Measurements from ENCODE around the gene ENTPD6. TPM values are rescaled to one million over a fixed set of nuclear protein-coding genes. Genes with fewer than 3 reads are reported as not detected.
A peak's percentile ranks its signal among the peaks of the same experiment; 100 is the strongest.

ENTPD6 gene
- total and polyA plus RNA-seq, 2 of the 4 experiments (the other 2 are of a cell fraction) = 61.1 to 98.6 TPM

DNA sequence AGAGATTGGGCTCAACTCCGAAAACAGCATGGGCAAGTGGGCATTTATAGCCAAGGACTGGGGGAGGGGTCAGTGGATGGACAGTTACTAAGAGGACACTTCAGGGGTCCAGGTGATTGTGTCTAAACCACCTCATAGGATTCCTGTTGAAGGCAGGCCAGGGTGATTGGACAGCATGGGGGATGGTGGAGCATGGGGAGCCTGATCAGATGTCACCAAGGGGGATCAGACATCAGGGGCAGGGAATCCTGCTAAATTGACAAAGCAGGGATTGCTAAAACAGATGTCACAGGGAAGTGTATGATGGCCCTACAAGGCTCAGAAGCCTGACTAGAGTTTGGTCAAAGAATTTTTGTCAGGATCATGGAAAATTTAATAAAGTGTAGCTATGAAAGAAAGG is 49.9 kb downstream of the ENTPD6 start:
- TF ChIP-seq, protein P1, sequence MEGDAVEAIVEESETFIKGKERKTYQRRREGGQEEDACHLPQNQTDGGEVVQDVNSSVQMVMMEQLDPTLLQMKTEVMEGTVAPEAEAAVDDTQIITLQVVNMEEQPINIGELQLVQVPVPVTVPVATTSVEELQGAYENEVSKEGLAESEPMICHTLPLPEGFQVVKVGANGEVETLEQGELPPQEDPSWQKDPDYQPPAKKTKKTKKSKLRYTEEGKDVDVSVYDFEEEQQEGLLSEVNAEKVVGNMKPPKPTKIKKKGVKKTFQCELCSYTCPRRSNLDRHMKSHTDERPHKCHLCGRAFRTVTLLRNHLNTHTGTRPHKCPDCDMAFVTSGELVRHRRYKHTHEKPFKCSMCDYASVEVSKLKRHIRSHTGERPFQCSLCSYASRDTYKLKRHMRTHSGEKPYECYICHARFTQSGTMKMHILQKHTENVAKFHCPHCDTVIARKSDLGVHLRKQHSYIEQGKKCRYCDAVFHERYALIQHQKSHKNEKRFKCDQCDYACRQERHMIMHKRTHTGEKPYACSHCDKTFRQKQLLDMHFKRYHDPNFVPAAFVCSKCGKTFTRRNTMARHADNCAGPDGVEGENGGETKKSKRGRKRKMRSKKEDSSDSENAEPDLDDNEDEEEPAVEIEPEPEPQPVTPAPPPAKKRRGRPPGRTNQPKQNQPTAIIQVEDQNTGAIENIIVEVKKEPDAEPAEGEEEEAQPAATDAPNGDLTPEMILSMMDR (conservative IDR thresholded peaks at IDR 0.05; ENCODE audit: low read depth, low read length) = no peak
- TF ChIP-seq RAD21 (IDR thresholded peaks at IDR 0.05; ENCODE audit: low read length) (no peak), SMC3 (IDR thresholded peaks at IDR 0.05; ENCODE audit: low read depth, low read length) (no peak), MXI1 (IDR thresholded peaks at IDR 0.05; ENCODE audit: borderline replicate concordance, low read depth, low read length) (no peak), RFX5 (IDR thresholded peaks at IDR 0.05; ENCODE audit: low read depth, low read length) (no peak), CHD1 (IDR thresholded peaks at IDR 0.05; ENCODE audit: low read depth, low read length) (no peak)
- TF ChIP-seq, protein P2, sequence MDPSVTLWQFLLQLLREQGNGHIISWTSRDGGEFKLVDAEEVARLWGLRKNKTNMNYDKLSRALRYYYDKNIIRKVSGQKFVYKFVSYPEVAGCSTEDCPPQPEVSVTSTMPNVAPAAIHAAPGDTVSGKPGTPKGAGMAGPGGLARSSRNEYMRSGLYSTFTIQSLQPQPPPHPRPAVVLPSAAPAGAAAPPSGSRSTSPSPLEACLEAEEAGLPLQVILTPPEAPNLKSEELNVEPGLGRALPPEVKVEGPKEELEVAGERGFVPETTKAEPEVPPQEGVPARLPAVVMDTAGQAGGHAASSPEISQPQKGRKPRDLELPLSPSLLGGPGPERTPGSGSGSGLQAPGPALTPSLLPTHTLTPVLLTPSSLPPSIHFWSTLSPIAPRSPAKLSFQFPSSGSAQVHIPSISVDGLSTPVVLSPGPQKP (IDR thresholded peaks at IDR 0.05; ENCODE audit: borderline replicate concordance, low read depth, low read length) = no peak
- H3K9ac ChIP-seq (ENCODE audit: low read depth, low read length) = no peak overlapping the region
- no peak overlapping the region; the same call in 2 of the 3 replicates for H2BK15ac ChIP-seq (ENCODE audit: low read depth, low read length)
- no peaks in the 10 kb centered on the region for H3K27me3 ChIP-seq (ENCODE audit: control insufficient read depth, insufficient read depth, low read length)
- peaks cover 17% of the 10 kb centered on the region for H4K20me1 ChIP-seq (ENCODE audit: insufficient read depth, low read length)
- POLR2A ChIA-PET (ENCODE audit: unreplicated experiment) = no interaction called here
- no peak overlapping the region for H4K5ac ChIP-seq (ENCODE audit: low read depth, low read length)
- in situ Hi-C loops (cut with MboI; ENCODE audit: low sequenced_read_pairs) = no loop called here
- H3K9me3 ChIP-seq (ENCODE audit: control insufficient read depth, insufficient read depth, low read length) = no peaks in the 10 kb centered on the region
- no peak overlapping the region for H3K4me3 ChIP-seq (ENCODE audit: insufficient read depth, low read depth, low read length)
- no peak overlapping the region for H3K4me2 ChIP-seq (ENCODE audit: low read depth, low read length)
- H3K36me3 ChIP-seq (ENCODE audit: control insufficient read depth, insufficient read depth, low read length) = no peaks in the 10 kb centered on the region
- no peak overlapping the region for H3K23ac ChIP-seq (ENCODE audit: low read depth, low read length)
- no peak overlapping the region for H2BK120ac ChIP-seq (ENCODE audit: low read depth, low read length)
- H4K91ac ChIP-seq (ENCODE audit: insufficient read depth, low read depth, low read length) = no peak overlapping the region
- no peak for DNase-seq
- intact Hi-C loops (cut with micrococcal nuclease) = loop anchor here (5.0 kb wide), 2 partner anchors 152 to 178 kb away; no protein-coding TSS in a partner anchor
- peaks cover 8% of the 10 kb centered on the region for H3K4me1 ChIP-seq (ENCODE audit: control insufficient read depth, insufficient read depth, low read length)
- H3K14ac ChIP-seq (replicated peaks; ENCODE audit: low read depth, low read length) = no peak overlapping the region
- no peak overlapping the region for H2AFZ ChIP-seq (replicated peaks; ENCODE audit: low read length, poor library complexity)
- H3K9me1 ChIP-seq (ENCODE audit: insufficient read depth, low read length) = peaks cover 15% of the 10 kb centered on the region; the same call in 1 of the 2 replicates
- no peak overlapping the region for H3K18ac ChIP-seq (ENCODE audit: low read depth, low read length)
- no peak overlapping the region for H3K27ac ChIP-seq (ENCODE audit: insufficient read depth, low read length)
- dilution Hi-C loops (cut with HindIII; ENCODE audit: low sequenced_read_pairs, unreplicated experiment) = no loop called here
- CTCF ChIA-PET = interaction anchor here (0.6 kb wide), 1 partner anchor 250 kb away, joined by 3 read pairs; no protein-coding TSS in a partner anchor
- no peak overlapping the region for H2BK20ac ChIP-seq (ENCODE audit: low read depth, low read length)
- H2AK9ac ChIP-seq (replicated peaks; ENCODE audit: low read depth, low read length, poor library complexity) = no peak overlapping the region
- peaks cover 3 to 27% of the 10 kb centered on the region in 2 experiments for H3K79me1 ChIP-seq (ENCODE audit: low read depth in 1 of 2, low read length in 2 of 2)
- no TSS peak for BruUV-seq (replicated peaks)
- H2AK5ac ChIP-seq (ENCODE audit: low read depth, low read length) = no peak overlapping the region
- H2BK5ac ChIP-seq (ENCODE audit: low read depth, low read length, poor library complexity, severe bottlenecking) = no peak overlapping the region
- 100% methylated on average over 1 of the region's 1 CpG; no CpG with 5 or more reads in 1 of the 2 experiments for WGBS, 2 experiments (ENCODE audit: extremely low coverage in 2 of 2, insufficient read length in 1 of 2)
- no peak overlapping the region for H4K8ac ChIP-seq (ENCODE audit: low read depth in 2 of 2, low read length in 2 of 2)
- 0 out of 2 replicates have a peak overlapping the region, but pooled peaks have one; percentile 4 for H3K4ac ChIP-seq (ENCODE audit: low read depth, low read length)
- H3K56ac ChIP-seq (ENCODE audit: extremely low read depth, insufficient read depth, low read length) = no peak overlapping the region
- ATAC-seq (ENCODE audit: low read depth) = no peak

Measured in IMR-90 (cell line).